ENCODE results near the gene OTX2.

OTX2 gene

DNA sequence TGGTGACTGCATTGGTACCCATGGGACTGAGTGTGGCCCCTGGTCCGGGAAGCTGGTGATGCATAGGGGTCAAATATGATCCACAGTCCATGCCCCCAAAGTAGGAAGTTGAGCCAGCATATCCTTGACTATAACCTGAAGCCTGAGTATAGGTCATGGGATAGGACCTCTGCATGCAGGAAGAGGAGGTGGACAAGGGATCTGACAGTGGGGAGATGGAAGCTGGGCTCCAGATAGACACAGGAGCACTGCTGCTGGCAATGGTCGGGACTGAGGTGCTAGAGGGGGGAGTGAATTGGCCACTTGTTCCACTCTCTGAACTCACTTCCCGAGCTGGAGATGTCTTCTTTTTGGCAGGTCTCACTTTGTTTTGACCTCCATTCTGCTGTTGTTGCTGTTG lies 8.4 kb downstream of the OTX2 start:
- Histone ChIP-seq H2BK5ac (ENCODE audit: low read length) (no peak overlapping the region), H3K18ac (ENCODE audit: low read length) (no peak overlapping the region), H3K23ac (ENCODE audit: low read length) (no peak overlapping the region), H3K79me1 (ENCODE audit: low read length) (peaks cover 15% of the 10 kb centered on the region), H3K4me2 (ENCODE audit: low read length) (peak overlapping the region; percentile 63), H3K27ac (ENCODE audit: low read depth, low read length) (peak overlapping the region; percentile 2), H3K4me1 (ENCODE audit: control insufficient read depth, low read depth, low read length) (peaks cover 13% of the 10 kb centered on the region), H3K4me3 (ENCODE audit: low read length) (no peak overlapping the region), H2BK15ac (replicated peaks; ENCODE audit: low read depth) (no peak overlapping the region), H3K56ac (ENCODE audit: low read length) (peak overlapping the region; percentile 19), H4K5ac (ENCODE audit: low read length) (no peak overlapping the region), H3K36me3 (ENCODE audit: control insufficient read depth, insufficient read depth, low read length) (peaks cover 12% of the 10 kb centered on the region), H3K27me3 (ENCODE audit: insufficient read depth, low read length, poor library complexity) (peaks cover 2% of the 10 kb centered on the region), H4K8ac (ENCODE audit: low read depth, low read length) (no peak overlapping the region), H3K79me2 (ENCODE audit: control insufficient read depth, insufficient read depth, low read length) (peaks cover 41% of the 10 kb centered on the region), H2BK120ac (ENCODE audit: low read depth, low read length) (no peak overlapping the region), H3K4ac (ENCODE audit: low read depth, low read length) (no peak overlapping the region), H3K9ac (ENCODE audit: low read length) (peak overlapping the region; percentile 94), H2AK5ac (ENCODE audit: low read length) (no peak overlapping the region)
- DNase-seq, result no peak
- WGBS (ENCODE audit: extremely low coverage, insufficient coverage, low lambda C conversion rate), result no CpG with 5 or more reads among the region's 3 CpGs

DNA sequence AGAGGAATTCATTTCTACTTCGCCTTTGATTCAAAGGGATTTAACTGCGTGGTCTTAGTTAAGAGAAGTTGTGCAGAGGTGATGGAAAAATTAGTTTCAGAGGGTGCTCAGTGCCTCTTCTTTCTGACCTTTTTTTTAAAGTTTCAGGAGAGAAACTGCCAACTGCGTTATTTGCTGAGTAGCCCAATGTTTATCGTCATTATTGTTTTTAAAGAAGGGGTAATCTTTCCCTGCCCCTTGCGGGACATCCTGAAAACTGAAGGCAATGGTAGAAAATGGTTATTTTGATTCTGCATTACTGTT lies 11.0 kb downstream of the OTX2 start:
- Histone ChIP-seq H2AK5ac (ENCODE audit: low read length) (no peak overlapping the region), H3K36me3 (ENCODE audit: control insufficient read depth, insufficient read depth, low read length) (peaks cover 12% of the 10 kb centered on the region), H3K18ac (ENCODE audit: low read length) (peak overlapping the region; percentile 77), H3K56ac (ENCODE audit: low read length) (peak overlapping the region; percentile 80), H2BK15ac (replicated peaks; ENCODE audit: low read depth) (no peak overlapping the region), H4K5ac (ENCODE audit: low read length) (no peak overlapping the region), H3K9ac (ENCODE audit: low read length) (peak overlapping the region; percentile 62), H3K4me2 (ENCODE audit: low read length) (peak overlapping the region; percentile 31), H2BK5ac (ENCODE audit: low read length) (peak overlapping the region; percentile 75), H3K79me1 (ENCODE audit: low read length) (peaks cover 13% of the 10 kb centered on the region), H3K27ac (ENCODE audit: low read depth, low read length) (peak overlapping the region; percentile 77), H3K79me2 (ENCODE audit: control insufficient read depth, insufficient read depth, low read length) (peaks cover 30% of the 10 kb centered on the region), H4K8ac (ENCODE audit: low read depth, low read length) (peak overlapping the region; percentile 79), H3K4ac (ENCODE audit: low read depth, low read length) (no peak overlapping the region), H3K4me3 (ENCODE audit: low read length) (no peak overlapping the region), H2BK120ac (ENCODE audit: low read depth, low read length) (no peak overlapping the region), H3K23ac (ENCODE audit: low read length) (no peak overlapping the region), H3K4me1 (ENCODE audit: control insufficient read depth, low read depth, low read length) (peaks cover 19% of the 10 kb centered on the region), H3K27me3 (ENCODE audit: insufficient read depth, low read length, poor library complexity) (peaks cover 4% of the 10 kb centered on the region)
- no CpG with 5 or more reads among the region's 5 CpGs for WGBS (ENCODE audit: extremely low coverage, insufficient coverage, low lambda C conversion rate)
- DNase-seq, result no peak

DNA sequence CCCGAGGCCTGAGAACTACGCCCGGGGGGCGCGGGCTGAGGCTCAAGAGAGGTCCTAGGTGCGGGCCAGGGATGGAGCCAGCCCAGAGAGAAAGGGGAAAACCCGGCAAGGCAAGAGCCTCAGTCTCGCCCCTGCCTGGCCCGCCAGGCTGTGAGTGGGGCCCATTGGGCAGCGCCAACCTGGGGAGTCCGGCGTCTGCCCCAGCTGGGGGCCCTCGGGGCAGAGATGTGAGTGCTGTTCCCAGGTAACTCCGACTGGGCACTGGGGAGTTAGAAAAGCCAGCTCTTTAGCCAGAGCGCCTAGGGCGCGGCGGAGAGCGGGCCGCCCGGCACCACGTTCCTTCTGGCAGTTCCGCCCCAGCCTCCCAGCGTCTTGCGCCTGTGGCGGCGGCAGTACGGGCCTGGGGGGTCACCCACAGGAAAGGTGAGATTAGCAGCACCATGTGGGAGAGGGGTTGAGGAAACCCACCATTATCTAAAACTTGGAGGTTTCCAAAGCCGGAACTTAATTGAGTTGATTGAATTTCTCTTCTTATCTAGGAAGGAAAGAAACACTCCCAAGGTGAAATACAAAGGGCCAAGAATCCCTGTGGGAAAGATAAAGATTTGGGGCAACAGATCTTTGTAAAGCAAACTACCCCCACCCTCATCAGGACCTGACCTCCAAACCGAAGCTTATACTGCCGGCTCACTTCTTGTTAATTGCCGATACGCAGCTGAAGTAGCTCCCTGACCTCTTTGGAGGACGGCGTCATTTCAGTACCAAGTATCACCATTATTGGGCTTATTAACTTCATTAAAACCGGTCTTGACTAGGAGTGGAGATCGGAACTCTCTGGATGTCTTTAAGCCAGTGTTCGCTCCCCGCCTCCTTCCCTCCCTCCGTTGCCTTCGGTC lies 11.6 kb downstream of the OTX2 start:
- H3K4me2 ChIP-seq (ENCODE audit: low read length), result peak overlapping the region; percentile 31
- H3K4me1 ChIP-seq (ENCODE audit: control insufficient read depth, low read depth, low read length), result peaks cover 19% of the 10 kb centered on the region
- H3K9ac ChIP-seq (ENCODE audit: low read length), result peak overlapping the region; percentile 83
- peaks cover 4% of the 10 kb centered on the region for H3K27me3 ChIP-seq (ENCODE audit: insufficient read depth, low read length, poor library complexity)
- H3K4ac ChIP-seq (ENCODE audit: low read depth, low read length), result peak overlapping the region; percentile 100
- peaks cover 24% of the 10 kb centered on the region for H3K79me2 ChIP-seq (ENCODE audit: control insufficient read depth, insufficient read depth, low read length)
- H3K27ac ChIP-seq (ENCODE audit: low read depth, low read length), result peak overlapping the region; percentile 96
- DNase-seq, result peak; percentile 95
- no CpG with 5 or more reads among the region's 41 CpGs for WGBS (ENCODE audit: extremely low coverage, insufficient coverage, low lambda C conversion rate)
- H2BK120ac ChIP-seq (ENCODE audit: low read depth, low read length), result peak overlapping the region; percentile 99
- H3K23ac ChIP-seq (ENCODE audit: low read length), result peak overlapping the region; percentile 15
- H3K18ac ChIP-seq (ENCODE audit: low read length), result peak overlapping the region; percentile 100
- H4K5ac ChIP-seq (ENCODE audit: low read length), result no peak overlapping the region
- H4K8ac ChIP-seq (ENCODE audit: low read depth, low read length), result peak overlapping the region; percentile 91
- H2BK15ac ChIP-seq (replicated peaks; ENCODE audit: low read depth), result peak overlapping the region; percentile 97
- H3K4me3 ChIP-seq (ENCODE audit: low read length), result peak overlapping the region; percentile 10
- H3K79me1 ChIP-seq (ENCODE audit: low read length), result peaks cover 12% of the 10 kb centered on the region
- peak overlapping the region; percentile 75 for H2BK5ac ChIP-seq (ENCODE audit: low read length)
- peaks cover 11% of the 10 kb centered on the region for H3K36me3 ChIP-seq (ENCODE audit: control insufficient read depth, insufficient read depth, low read length)
- H2AK5ac ChIP-seq (ENCODE audit: low read length), result no peak overlapping the region
- H3K56ac ChIP-seq (ENCODE audit: low read length), result peak overlapping the region; percentile 91

DNA sequence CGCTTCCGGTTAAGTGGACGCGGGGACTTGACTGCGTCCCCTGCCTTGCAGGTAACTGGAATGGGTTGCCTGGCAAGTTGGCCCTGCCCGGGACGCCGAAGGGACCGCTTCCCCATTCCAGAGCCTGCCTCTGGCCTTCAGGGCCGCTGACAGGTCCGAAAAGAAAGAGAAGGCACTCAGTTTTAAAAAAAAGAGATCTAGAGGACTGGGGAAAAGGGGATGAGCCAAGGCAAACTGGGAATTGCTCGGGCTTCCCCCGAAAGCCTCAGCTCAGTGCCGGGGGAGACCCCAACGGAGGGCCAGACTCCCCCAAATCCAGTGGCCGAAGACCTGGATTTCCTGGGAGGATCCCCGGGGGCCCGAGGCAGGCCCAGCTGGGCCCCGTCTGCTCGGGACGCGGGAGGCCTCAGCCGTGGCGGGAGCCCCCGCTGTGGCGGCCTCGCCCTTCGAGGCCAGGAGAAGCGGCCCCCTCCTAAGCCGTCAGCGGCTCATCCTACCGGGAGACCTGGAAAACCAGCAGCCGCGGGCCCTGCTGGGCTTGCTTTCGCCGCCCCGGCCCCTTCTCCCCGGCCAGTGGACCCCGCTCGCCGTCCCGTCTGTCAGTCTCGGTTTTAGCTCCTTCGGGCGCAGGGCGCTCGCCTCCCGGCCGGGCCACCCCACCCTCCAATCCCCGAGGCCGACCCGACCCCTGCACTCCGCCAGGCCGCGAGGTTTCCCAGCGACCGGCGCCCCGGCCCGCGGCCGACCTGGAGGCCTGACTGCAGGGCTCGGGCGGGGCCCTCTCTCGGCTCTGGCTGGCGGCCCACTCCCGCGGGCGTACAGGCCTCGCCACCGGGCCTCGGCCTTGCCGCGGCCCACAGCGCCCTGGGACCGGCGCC lies 12.5 kb downstream of the OTX2 start:
- H2BK120ac ChIP-seq (ENCODE audit: low read depth, low read length), result peak overlapping the region; percentile 99

DNA sequence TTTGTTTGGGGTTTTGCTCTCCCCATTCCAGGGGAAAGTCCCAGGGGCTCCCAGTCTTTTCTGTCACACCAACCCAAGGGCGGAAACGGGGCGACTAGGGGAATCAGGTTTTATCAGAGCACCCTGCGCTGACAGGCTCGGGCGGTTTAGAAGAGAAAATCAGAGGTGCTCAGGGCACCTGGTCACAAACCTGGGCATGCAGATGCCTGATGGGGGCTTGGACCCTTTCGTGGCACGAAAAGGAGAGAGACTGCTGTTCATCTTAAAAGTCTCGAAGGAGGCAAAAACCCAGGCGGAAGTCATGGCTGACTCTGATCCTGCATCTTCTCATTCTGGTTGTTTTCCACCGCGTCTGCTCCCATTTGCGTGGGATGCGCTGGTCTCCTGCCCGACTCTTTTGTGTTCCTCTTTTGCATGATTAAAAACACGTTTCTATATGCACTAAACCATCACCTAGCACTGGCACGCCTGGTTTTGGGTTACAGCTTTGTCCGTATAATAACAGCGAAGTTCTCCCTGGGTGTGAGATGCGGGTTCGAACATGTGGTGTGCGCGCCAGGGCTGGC lies 13.2 kb downstream of the OTX2 start:
- H2BK15ac ChIP-seq (replicated peaks; ENCODE audit: low read depth), result no peak overlapping the region
- H3K18ac ChIP-seq (ENCODE audit: low read length), result peak overlapping the region; percentile 100
- peaks cover 16% of the 10 kb centered on the region for H3K4me1 ChIP-seq (ENCODE audit: control insufficient read depth, low read depth, low read length)
- peak overlapping the region; percentile 57 for H2BK5ac ChIP-seq (ENCODE audit: low read length)
- H3K4me2 ChIP-seq (ENCODE audit: low read length), result peak overlapping the region; percentile 23
- H2BK120ac ChIP-seq (ENCODE audit: low read depth, low read length), result peak overlapping the region; percentile 99
- no peak for DNase-seq
- peak overlapping the region; percentile 10 for H4K5ac ChIP-seq (ENCODE audit: low read length)
- peak overlapping the region; percentile 7 for H3K23ac ChIP-seq (ENCODE audit: low read length)
- peak overlapping the region; percentile 7 for H3K4me3 ChIP-seq (ENCODE audit: low read length)
- peaks cover 5% of the 10 kb centered on the region for H3K36me3 ChIP-seq (ENCODE audit: control insufficient read depth, insufficient read depth, low read length)
- WGBS (ENCODE audit: extremely low coverage, insufficient coverage, low lambda C conversion rate), result no CpG with 5 or more reads among the region's 23 CpGs
- H3K79me1 ChIP-seq (ENCODE audit: low read length), result peaks cover 4% of the 10 kb centered on the region
- H3K79me2 ChIP-seq (ENCODE audit: control insufficient read depth, insufficient read depth, low read length), result peaks cover 8% of the 10 kb centered on the region
- H3K4ac ChIP-seq (ENCODE audit: low read depth, low read length), result peak overlapping the region; percentile 100
- H4K8ac ChIP-seq (ENCODE audit: low read depth, low read length), result peak overlapping the region; percentile 90
- H3K27ac ChIP-seq (ENCODE audit: low read depth, low read length), result peak overlapping the region; percentile 96
- peak overlapping the region; percentile 83 for H3K9ac ChIP-seq (ENCODE audit: low read length)
- H3K56ac ChIP-seq (ENCODE audit: low read length), result peak overlapping the region; percentile 91
- no peak overlapping the region for H2AK5ac ChIP-seq (ENCODE audit: low read length)
- H3K27me3 ChIP-seq (ENCODE audit: insufficient read depth, low read length, poor library complexity), result peaks cover 2% of the 10 kb centered on the region

More for the DNA sequence above, 12.5 kb downstream of the OTX2 start:
- H4K8ac ChIP-seq (ENCODE audit: low read depth, low read length), result peak overlapping the region; percentile 91
- peak overlapping the region; percentile 10 for H3K4me3 ChIP-seq (ENCODE audit: low read length)
- peak overlapping the region; percentile 57 for H2BK5ac ChIP-seq (ENCODE audit: low read length)
- peak overlapping the region; percentile 100 for H3K4ac ChIP-seq (ENCODE audit: low read depth, low read length)
- H3K4me2 ChIP-seq (ENCODE audit: low read length), result peak overlapping the region; percentile 23
- H3K27me3 ChIP-seq (ENCODE audit: insufficient read depth, low read length, poor library complexity), result peaks cover 2% of the 10 kb centered on the region
- peaks cover 15% of the 10 kb centered on the region for H3K79me2 ChIP-seq (ENCODE audit: control insufficient read depth, insufficient read depth, low read length)
- peak overlapping the region; percentile 97 for H2BK15ac ChIP-seq (replicated peaks; ENCODE audit: low read depth)
- H3K18ac ChIP-seq (ENCODE audit: low read length), result peak overlapping the region; percentile 100
- H4K5ac ChIP-seq (ENCODE audit: low read length), result no peak overlapping the region
- peak overlapping the region; percentile 96 for H3K27ac ChIP-seq (ENCODE audit: low read depth, low read length)
- peaks cover 7% of the 10 kb centered on the region for H3K36me3 ChIP-seq (ENCODE audit: control insufficient read depth, insufficient read depth, low read length)
- peaks cover 19% of the 10 kb centered on the region for H3K4me1 ChIP-seq (ENCODE audit: control insufficient read depth, low read depth, low read length)
- H3K79me1 ChIP-seq (ENCODE audit: low read length), result peaks cover 7% of the 10 kb centered on the region
- no peak overlapping the region for H2AK5ac ChIP-seq (ENCODE audit: low read length)
- H3K23ac ChIP-seq (ENCODE audit: low read length), result peak overlapping the region; percentile 15
- WGBS (ENCODE audit: extremely low coverage, insufficient coverage, low lambda C conversion rate), result no CpG with 5 or more reads among the region's 77 CpGs
- peak; percentile 77 for DNase-seq
- H3K56ac ChIP-seq (ENCODE audit: low read length), result peak overlapping the region; percentile 91
- peak overlapping the region; percentile 83 for H3K9ac ChIP-seq (ENCODE audit: low read length)
